Osteocyte (in vitro differentiated cells): ENCODE data around the gene SLC39A12. TPM values are rescaled to one million over a fixed set of nuclear protein-coding genes. Genes with fewer than 3 reads are reported as not detected.

ENCODE experiments used
- DNase-seq: peaks from one replicate; pipeline ENCODE4 v3.0.0; 2021; ENCODE audit warnings: mixed read lengths; ENCODE audit not compliant: unreplicated experiment; ENCODE audit errors: extremely low spot score
- H3K27ac Mint-ChIP-seq: one replicate; pipeline ENCODE4 v1.8.0; 2021; ENCODE audit warnings: mild to moderate bottlenecking, mixed read lengths; ENCODE audit not compliant: unreplicated experiment
- H3K27me3 Mint-ChIP-seq: one replicate; pipeline ENCODE4 v1.8.0; 2021; ENCODE audit warnings: mixed read lengths; ENCODE audit not compliant: unreplicated experiment
- H3K36me3 Mint-ChIP-seq: one replicate; pipeline ENCODE4 v1.8.0; 2021; ENCODE audit warnings: mixed read lengths; ENCODE audit not compliant: unreplicated experiment
- H3K4me1 Mint-ChIP-seq: one replicate; pipeline ENCODE4 v1.8.0; 2021; ENCODE audit warnings: mixed read lengths; ENCODE audit not compliant: unreplicated experiment
- H3K4me3 Mint-ChIP-seq: one replicate; pipeline ENCODE4 v1.8.0; 2021; ENCODE audit warnings: mild to moderate bottlenecking, moderate library complexity, mixed read lengths; ENCODE audit not compliant: unreplicated experiment
- H3K9me3 Mint-ChIP-seq: one replicate; pipeline ENCODE4 v1.8.0; 2021; ENCODE audit warnings: mixed read lengths; ENCODE audit not compliant: unreplicated experiment
- total RNA-seq: library from RNA; stranded (reverse); gene quantifications from 2 replicates; pipeline ENCODE4 v1.2.1, GENCODE V29; 2021
- TF ChIP-seq, protein P1 (sequence below): fragments of 200-600 bp; sonication (generic); IDR thresholded peaks from 2 replicates; pipeline ENCODE4 v1.5.0; 2021; ENCODE audit warnings: antibody characterized with exemption, mild to moderate bottlenecking, moderate library complexity

SLC39A12 gene
- total RNA-seq, 1 donor from 2014 or later, result not detected

DNA sequence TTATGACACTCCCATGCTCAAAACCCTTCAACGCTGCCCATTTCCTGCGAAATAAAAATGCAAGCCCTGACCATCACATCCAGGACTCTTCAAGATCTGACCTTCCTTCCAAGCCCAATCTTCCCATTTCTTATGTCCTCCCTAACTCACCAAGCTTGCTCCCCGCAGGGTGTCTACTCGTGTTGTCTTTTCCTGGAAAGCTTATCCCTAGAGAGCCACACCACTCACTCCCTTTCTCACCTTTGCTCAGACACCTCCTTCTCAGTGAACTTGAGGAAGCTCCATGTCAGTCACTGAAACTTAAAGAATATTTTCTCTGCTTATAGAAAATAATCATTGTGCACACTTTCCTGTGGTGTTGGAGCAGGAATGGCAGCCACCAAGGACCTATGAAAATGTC, 134.1 kb downstream of the SLC39A12 start:
- Mint-ChIP-seq H3K27ac (no peak overlapping the region), H3K4me3 (no peak overlapping the region), H3K27me3 (peaks cover 30% of the 10 kb centered on the region), H3K9me3 (no peaks in the 10 kb centered on the region), H3K4me1 (no peaks in the 10 kb centered on the region), H3K36me3 (no peaks in the 10 kb centered on the region)
- DNase-seq, result no peak
- TF ChIP-seq, protein P1, sequence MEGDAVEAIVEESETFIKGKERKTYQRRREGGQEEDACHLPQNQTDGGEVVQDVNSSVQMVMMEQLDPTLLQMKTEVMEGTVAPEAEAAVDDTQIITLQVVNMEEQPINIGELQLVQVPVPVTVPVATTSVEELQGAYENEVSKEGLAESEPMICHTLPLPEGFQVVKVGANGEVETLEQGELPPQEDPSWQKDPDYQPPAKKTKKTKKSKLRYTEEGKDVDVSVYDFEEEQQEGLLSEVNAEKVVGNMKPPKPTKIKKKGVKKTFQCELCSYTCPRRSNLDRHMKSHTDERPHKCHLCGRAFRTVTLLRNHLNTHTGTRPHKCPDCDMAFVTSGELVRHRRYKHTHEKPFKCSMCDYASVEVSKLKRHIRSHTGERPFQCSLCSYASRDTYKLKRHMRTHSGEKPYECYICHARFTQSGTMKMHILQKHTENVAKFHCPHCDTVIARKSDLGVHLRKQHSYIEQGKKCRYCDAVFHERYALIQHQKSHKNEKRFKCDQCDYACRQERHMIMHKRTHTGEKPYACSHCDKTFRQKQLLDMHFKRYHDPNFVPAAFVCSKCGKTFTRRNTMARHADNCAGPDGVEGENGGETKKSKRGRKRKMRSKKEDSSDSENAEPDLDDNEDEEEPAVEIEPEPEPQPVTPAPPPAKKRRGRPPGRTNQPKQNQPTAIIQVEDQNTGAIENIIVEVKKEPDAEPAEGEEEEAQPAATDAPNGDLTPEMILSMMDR, result no peak

DNA sequence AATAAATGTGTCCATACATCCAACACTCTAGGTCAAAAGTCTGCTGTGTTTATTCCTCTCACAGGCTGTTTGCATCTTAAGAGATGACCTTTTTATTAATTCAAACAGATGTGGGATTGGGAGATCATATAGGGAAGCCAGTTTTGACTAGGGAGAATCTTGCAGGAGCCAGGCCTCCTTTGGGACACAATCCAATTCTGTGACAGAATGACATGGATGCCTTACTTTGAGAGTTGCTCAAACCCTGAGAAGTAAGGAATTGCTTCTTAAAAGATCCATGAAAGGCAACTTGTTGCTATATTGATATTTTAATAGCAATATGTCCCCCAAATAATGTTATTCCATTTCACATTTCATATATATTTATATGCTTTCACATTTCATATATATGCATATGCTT, 135.0 kb downstream of the SLC39A12 start:
- DNase-seq, result no peak
- H3K4me1 Mint-ChIP-seq, result no peaks in the 10 kb centered on the region
- no peaks in the 10 kb centered on the region for H3K9me3 Mint-ChIP-seq
- peaks cover 26% of the 10 kb centered on the region for H3K27me3 Mint-ChIP-seq
- no peaks in the 10 kb centered on the region for H3K36me3 Mint-ChIP-seq
- no peak overlapping the region for H3K4me3 Mint-ChIP-seq
- H3K27ac Mint-ChIP-seq, result no peak overlapping the region
- TF ChIP-seq, protein P1, result no peak

DNA sequence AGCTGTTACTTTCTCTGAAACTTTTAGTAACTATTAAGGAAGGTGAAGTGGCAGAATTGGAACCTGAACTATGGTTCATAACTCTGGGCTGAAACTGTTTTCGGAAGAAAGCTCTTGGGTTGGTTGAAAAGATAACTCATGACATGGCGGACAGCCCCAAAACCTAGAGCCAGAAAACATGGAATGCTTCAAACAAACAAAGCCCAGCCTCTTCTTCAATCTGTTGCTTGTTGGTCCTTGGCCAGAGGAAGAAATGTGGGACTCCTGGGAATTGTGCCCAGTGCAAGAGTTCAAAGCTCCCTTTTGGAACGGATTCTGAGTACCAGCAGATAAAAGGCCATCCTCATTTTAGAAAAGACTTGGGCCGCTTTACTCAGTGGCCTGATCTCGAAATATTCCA, 135.6 kb downstream of the SLC39A12 start:
- no peaks in the 10 kb centered on the region for H3K36me3 Mint-ChIP-seq
- TF ChIP-seq, protein P1, result no peak
- no peaks in the 10 kb centered on the region for H3K9me3 Mint-ChIP-seq
- no peaks in the 10 kb centered on the region for H3K4me1 Mint-ChIP-seq
- peaks cover 20% of the 10 kb centered on the region for H3K27me3 Mint-ChIP-seq
- no peak overlapping the region for H3K4me3 Mint-ChIP-seq
- DNase-seq, result no peak
- H3K27ac Mint-ChIP-seq, result no peak overlapping the region

Other genes with a start within 250 kb of the SLC39A12 start
- 0.08 and 0.11 TPM in 2 replicates for gene TMEM236, start 199.7 kb upstream of the SLC39A12 start, total RNA-seq
- not detected in 2 replicates for gene MRC1, start 142.6 kb upstream of the SLC39A12 start, total RNA-seq
- 0.43 TPM in 1 of 2 replicates, not detected in the other for gene CACNB2, start 188.5 kb downstream of the SLC39A12 start, total RNA-seq